ENCODE results near the gene PTCD1. TPM values are rescaled to one million over a fixed set of nuclear protein-coding genes. Genes with fewer than 3 reads are reported as not detected.
A peak's percentile ranks its signal among the peaks of the same experiment; 100 is the strongest.
"Not testable (repeated sequence)": the region's sequence is repeated elsewhere in the genome, so short reads cannot be mapped to it uniquely, and the experiment has no call there.

PTCD1 gene
- total RNA-seq, 1 donor from 2014 or later, result 2.6 TPM

DNA sequence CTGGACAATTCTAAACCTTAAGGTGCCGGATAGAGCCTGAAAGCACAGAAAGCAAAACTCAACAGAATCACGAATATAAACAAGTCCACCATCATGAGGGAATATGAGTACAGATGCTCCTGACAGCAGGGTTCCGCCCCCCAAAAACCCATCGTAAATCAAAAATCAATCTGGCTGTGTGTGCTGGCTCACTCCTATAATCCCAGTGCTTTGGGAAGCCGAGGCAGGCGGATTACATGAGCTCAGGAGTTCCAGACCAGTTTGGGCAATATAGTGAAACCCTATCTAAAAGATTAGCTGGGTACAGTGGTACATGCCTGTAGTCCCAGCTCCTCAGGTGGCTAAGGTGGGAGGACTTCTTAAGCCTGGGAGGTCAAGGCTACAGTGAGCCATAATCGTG is 17.6 kb downstream of the PTCD1 start:
- DNase-seq (ENCODE audit: low spot score in 2 of 2), result no peak
- Histone ChIP-seq H3K27me3 (no peaks in the 10 kb centered on the region), H3K27ac (no peak overlapping the region), H3K4me3 (no peak overlapping the region), H3K36me3 (peaks cover 73 to 74% of the 10 kb centered on the region in 2 donors), H3K9me3 (no peaks in the 10 kb centered on the region), H3K4me1 (no peaks in the 10 kb centered on the region)
- intact Hi-C loops (cut with DNase I), result no loop called here
- TF ChIP-seq, protein P1, sequence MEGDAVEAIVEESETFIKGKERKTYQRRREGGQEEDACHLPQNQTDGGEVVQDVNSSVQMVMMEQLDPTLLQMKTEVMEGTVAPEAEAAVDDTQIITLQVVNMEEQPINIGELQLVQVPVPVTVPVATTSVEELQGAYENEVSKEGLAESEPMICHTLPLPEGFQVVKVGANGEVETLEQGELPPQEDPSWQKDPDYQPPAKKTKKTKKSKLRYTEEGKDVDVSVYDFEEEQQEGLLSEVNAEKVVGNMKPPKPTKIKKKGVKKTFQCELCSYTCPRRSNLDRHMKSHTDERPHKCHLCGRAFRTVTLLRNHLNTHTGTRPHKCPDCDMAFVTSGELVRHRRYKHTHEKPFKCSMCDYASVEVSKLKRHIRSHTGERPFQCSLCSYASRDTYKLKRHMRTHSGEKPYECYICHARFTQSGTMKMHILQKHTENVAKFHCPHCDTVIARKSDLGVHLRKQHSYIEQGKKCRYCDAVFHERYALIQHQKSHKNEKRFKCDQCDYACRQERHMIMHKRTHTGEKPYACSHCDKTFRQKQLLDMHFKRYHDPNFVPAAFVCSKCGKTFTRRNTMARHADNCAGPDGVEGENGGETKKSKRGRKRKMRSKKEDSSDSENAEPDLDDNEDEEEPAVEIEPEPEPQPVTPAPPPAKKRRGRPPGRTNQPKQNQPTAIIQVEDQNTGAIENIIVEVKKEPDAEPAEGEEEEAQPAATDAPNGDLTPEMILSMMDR (IDR thresholded peaks at IDR 0.05), result no peak

DNA sequence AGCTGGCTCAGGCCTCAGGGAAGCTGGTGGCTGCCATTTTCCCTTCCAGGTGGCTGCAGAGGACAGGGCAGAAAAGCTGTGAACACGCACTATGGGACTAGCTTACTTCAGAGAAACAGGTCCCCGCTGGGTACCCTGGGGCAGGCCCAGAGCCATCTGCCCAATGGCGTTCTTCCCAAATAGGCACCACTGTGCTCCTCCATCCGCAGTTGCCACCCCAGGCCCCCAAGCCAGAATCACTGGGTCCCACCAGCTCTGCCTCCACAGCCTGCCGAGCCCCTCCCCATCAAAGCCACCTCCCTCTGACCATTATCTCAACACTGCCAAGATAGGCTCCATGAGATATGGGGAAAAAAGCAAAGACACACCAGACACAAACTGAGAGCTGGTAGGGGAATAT is 18.4 kb downstream of the PTCD1 start:
- Histone ChIP-seq H3K27ac (no peak overlapping the region), H3K27me3 (no peaks in the 10 kb centered on the region), H3K4me1 (no peaks in the 10 kb centered on the region), H3K4me3 (no peak overlapping the region), H3K36me3 (peaks cover 76 to 77% of the 10 kb centered on the region in 2 donors), H3K9me3 (no peaks in the 10 kb centered on the region)
- no peak for DNase-seq (ENCODE audit: low spot score in 2 of 2)
- TF ChIP-seq, protein P1 (IDR thresholded peaks at IDR 0.05), result no peak
- intact Hi-C loops (cut with DNase I), result no loop called here

DNA sequence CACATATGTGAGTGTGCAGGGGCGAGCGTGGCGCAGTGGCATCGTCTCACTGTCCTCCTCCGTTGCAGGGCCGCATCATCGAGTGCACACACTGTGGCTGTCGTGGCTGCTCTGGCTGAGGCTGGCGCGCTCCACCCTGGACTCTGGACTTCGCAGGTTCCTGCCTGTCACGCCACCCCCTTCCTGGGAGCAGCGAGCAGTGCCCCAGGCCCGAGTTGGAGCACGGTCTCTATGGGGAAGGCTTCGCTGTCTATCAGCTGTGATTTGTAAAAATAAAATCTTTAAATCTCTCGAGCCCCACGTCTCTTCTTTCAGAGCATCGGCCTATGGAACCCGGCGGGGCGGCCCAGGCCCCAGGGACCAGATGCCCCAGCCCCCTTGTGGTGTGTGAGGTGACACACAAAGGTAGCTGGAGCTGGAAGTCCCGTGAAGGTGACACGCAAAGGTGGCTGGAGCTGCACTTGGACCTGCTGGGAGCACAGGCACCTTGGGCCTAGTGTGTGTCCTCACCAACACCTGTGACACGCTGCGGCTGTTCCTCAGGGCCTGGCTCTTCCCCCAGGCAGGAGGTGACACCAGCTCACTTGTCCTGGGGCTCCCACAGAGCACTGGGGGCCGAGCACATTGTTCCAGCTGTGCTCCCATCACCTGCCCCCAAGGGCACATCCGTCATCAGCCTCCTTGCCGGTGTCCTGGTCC is 19.1 kb downstream of the PTCD1 start:
- no peak for DNase-seq (ENCODE audit: low spot score in 2 of 2)
- intact Hi-C loops (cut with DNase I), result no loop called here
- peaks cover 74 to 77% of the 10 kb centered on the region in 2 donors for H3K36me3 ChIP-seq

DNA sequence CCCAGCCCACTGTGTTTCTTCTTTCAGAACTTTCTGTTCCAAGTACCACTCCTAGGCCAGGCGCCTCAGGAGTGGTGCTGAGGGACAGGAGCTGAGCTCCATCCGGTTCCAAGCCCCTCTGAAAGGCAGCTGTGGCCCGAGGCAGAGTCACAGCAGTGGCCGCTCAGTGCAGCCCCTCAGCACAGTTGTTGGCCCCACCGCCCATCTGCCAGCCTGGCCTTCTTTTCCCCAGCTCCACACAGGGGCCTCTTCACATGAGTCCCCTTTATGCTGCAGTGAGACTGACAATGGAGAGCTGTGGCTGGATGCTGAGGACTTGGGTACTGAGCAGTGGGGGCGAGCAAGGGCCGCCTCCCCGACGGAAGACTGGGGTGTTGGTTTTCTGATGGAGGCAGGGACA is 20.3 kb downstream of the PTCD1 start:
- peaks cover 75 to 77% of the 10 kb centered on the region in 2 donors for H3K36me3 ChIP-seq
- TF ChIP-seq, protein P1 (IDR thresholded peaks at IDR 0.05), result no peak
- intact Hi-C loops (cut with DNase I), result no loop called here

More for the DNA sequence above, 19.1 kb downstream of the PTCD1 start:
- Histone ChIP-seq H3K4me1 (no peaks in the 10 kb centered on the region), H3K4me3 (no peak overlapping the region), H3K9me3 (no peaks in the 10 kb centered on the region), H3K27ac (no peak overlapping the region), H3K27me3 (no peaks in the 10 kb centered on the region)
- TF ChIP-seq, protein P1 (IDR thresholded peaks at IDR 0.05), result no peak

DNA sequence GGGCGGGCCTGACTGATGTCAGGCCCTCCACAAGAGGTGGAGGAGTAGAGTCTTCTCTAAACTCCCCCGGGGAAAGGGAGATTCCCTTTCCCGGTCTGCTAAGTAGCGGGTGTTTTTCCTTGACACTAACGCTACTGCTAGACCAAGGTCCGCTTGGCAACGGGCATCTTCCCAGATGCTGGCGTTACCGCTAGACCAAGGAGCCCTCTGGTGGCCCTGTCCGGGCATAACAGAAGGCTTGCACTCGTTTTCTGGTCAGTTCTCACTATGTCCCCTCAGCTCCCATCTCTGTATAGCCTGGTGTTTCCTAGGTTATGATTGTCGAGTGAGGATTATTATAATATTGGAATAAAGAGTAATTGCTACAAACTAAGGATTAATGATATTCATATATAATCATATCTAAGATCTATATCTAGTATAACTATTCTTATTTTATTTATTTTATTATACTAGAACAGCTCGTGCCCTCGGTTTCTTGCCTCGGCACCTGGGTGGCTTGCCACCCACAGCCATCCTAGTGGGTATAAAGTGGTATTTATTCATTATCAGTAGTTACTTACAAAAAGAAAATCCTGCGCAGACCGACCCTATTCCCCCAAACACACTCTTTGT is 23.0 kb downstream of the PTCD1 start:
- H3K4me1 ChIP-seq; H3K27ac ChIP-seq; intact Hi-C loops (cut with DNase I); H3K9me3 ChIP-seq; H3K4me3 ChIP-seq; H3K27me3 ChIP-seq: not testable (repeated sequence)
- TF ChIP-seq, protein P1 (IDR thresholded peaks at IDR 0.05), result peak; percentile 46 to 69 (median 55)
- peak in 1 of 2 donors; percentile 83 for DNase-seq (ENCODE audit: low spot score in 2 of 2)
- H3K36me3 ChIP-seq, result peaks cover 90 to 100% of the 10 kb centered on the region in 2 donors

More for the DNA sequence above, 20.3 kb downstream of the PTCD1 start:
- no peak overlapping the region for H3K27ac ChIP-seq
- no peaks in the 10 kb centered on the region for H3K9me3 ChIP-seq
- no peak overlapping the region for H3K4me3 ChIP-seq
- DNase-seq (ENCODE audit: low spot score in 2 of 2), result no peak
- no peaks in the 10 kb centered on the region for H3K4me1 ChIP-seq
- H3K27me3 ChIP-seq, result no peaks in the 10 kb centered on the region

Measured in ascending aorta (tissue), 2 donors.